NCI-H1092 (cell line): ENCODE data around the gene SLC29A2.

Experiments
- DNase-seq: peaks from one replicate; lab custom pipeline; 2025; lab: John Stamatoyannopoulos, UW

Gene SLC29A2

GRCh38 chr11:66347425-66348276 lies 23.9 kb downstream of the SLC29A2 start, which contains the start of gene B4GAT1:
B4GAT1 (minus strand) TSS chr11:66347629; CDS start chr11:66347545, 84 bp downstream.
- DNase-seq = peak; percentile 89

- no peak for DNase-seq
Observed at GRCh38 chr11:66346476-66347424, 24.8 kb downstream of the SLC29A2 start.

GRCh38 chr11:66345316-66345649 lies 26.3 kb downstream of the SLC29A2 start:
- no peak for DNase-seq

- DNase-seq = peak; percentile 97
Observed at GRCh38 chr11:66344550-66345315, 26.8 kb downstream of the SLC29A2 start, which contains the start of gene BRMS1. BRMS1 (minus strand) TSS chr11:66345104; CDS start chr11:66342234, 2,870 bp downstream.

- DNase-seq = no peak
Observed at GRCh38 chr11:66343176-66343575, 28.4 kb downstream of the SLC29A2 start.

- DNase-seq = no peak
Observed at GRCh38 chr11:66341502-66342126, 29.9 kb downstream of the SLC29A2 start.

GRCh38 chr11:66340596-66341501 lies 30.7 kb downstream of the SLC29A2 start:
- no peak for DNase-seq

- no peak for DNase-seq
Observed at GRCh38 chr11:66339686-66340483, 31.7 kb downstream of the SLC29A2 start.

GRCh38 chr11:66339162-66339675 lies 32.3 kb downstream of the SLC29A2 start:
- DNase-seq = no peak

GRCh38 chr11:66338276-66339161 lies 33.0 kb downstream of the SLC29A2 start:
- DNase-seq = no peak

GRCh38 chr11:66337103-66337899 lies 34.3 kb downstream of the SLC29A2 start:
- no peak for DNase-seq

- peak; percentile 28 for DNase-seq
Observed at GRCh38 chr11:66336234-66337102, 35.1 kb downstream of the SLC29A2 start, which contains the start of gene RIN1. RIN1 (minus strand) TSS chr11:66336434; CDS start chr11:66336402, 32 bp downstream.

- DNase-seq = no peak
Observed at GRCh38 chr11:66335531-66336233, 35.9 kb downstream of the SLC29A2 start.

GRCh38 chr11:66334605-66335442 lies 36.7 kb downstream of the SLC29A2 start:
- no peak for DNase-seq
